ENCODE data around the gene NEURL1B. TPM values are rescaled to one million over a fixed set of nuclear protein-coding genes. Genes with fewer than 3 reads are reported as not detected.

The NEURL1B gene
- total and polyA plus RNA-seq, 4 donors: 1.5 to 10.0 (median 5.5) TPM

GRCh38 chr5:172634106-172634899, 6.8 kb upstream of the NEURL1B start (continued):
- TF ChIP-seq ZBTB33 (IDR thresholded peaks at IDR 0.05): no peak
- no peak for TF ChIP-seq SP1 (IDR thresholded peaks at IDR 0.05)
- no peak for TF ChIP-seq ATF3 (IDR thresholded peaks at IDR 0.05)
- no peak for TF ChIP-seq RXRA (IDR thresholded peaks at IDR 0.05)
- no peak for TF ChIP-seq HNF4A (conservative IDR thresholded peaks at IDR 0.05)
- no peak for TF ChIP-seq RAD21 (IDR thresholded peaks at IDR 0.05)

- Histone ChIP-seq H3K4me1 (ENCODE audit: control insufficient read depth in 4 of 4, insufficient read depth in 4 of 4, low read length in 3 of 4) (peaks cover 0 to 4% (median 2%) of the 10 kb centered on the region in 4 donors), H3K4me3 (ENCODE audit: low read depth in 1 of 3, low read length in 3 of 3) (no peak overlapping the region), H3K9ac (ENCODE audit: low read depth in 1 of 2, low read length in 2 of 2) (no peak overlapping the region), H3K9me3 (ENCODE audit: control insufficient read depth in 4 of 4, low read length in 3 of 4) (no peaks in the 10 kb centered on the region), H3K36me3 (ENCODE audit: control insufficient read depth in 4 of 4, insufficient read depth in 3 of 4, low read depth in 1 of 4, low read length in 3 of 4) (no peaks in the 10 kb centered on the region), H3K27ac (ENCODE audit: low read depth in 1 of 2, low read length in 2 of 2) (no peak overlapping the region), H3K27me3 (ENCODE audit: control insufficient read depth in 4 of 4, insufficient read depth in 4 of 4, low read length in 3 of 4) (no peaks in the 10 kb centered on the region)
- no peak for DNase-seq (ENCODE audit: low spot score)
- WGBS: 91% methylated on average over 12 of the region's 12 CpGs
- TF ChIP-seq JUND (IDR thresholded peaks at IDR 0.05): no peak
- no peak for TF ChIP-seq ZBTB33 (IDR thresholded peaks at IDR 0.05)
- TF ChIP-seq REST (IDR thresholded peaks at IDR 0.05): no peak
- TF ChIP-seq EGR1 (IDR thresholded peaks at IDR 0.05; ENCODE audit: low read depth in 2 of 2): no peak
- no peak for TF ChIP-seq GABPA (IDR thresholded peaks at IDR 0.05 in 1 of 2, conservative IDR thresholded peaks at IDR 0.05 in 1 of 2)
- TF ChIP-seq NR2F2 (IDR thresholded peaks at IDR 0.05): no peak
- no peak for TF ChIP-seq TAF1 (conservative IDR thresholded peaks at IDR 0.05)
- no peak for TF ChIP-seq YY1 (IDR thresholded peaks at IDR 0.05)
- TF ChIP-seq RXRA (IDR thresholded peaks at IDR 0.05): no peak
- no peak for TF ChIP-seq ATF3 (IDR thresholded peaks at IDR 0.05)
- TF ChIP-seq FOXA1 (IDR thresholded peaks at IDR 0.05): no peak
Observed at GRCh38 chr5:172635038-172635437, 6.0 kb upstream of the NEURL1B start.
